HEK293T (cell line): ENCODE data around the gene GMDS.

Source experiments
- ARNT ChIP-seq: fragments of 450-650 bp; IDR thresholded peaks from 2 replicates; pipeline ENCODE4 v1.6.1; 2017; ENCODE audit warnings: mild to moderate bottlenecking
- BHLHE40 ChIP-seq: fragments of 450-650 bp; IDR thresholded peaks from 2 replicates; pipeline ENCODE4 v1.6.1; 2016; ENCODE audit warnings: mild to moderate bottlenecking, moderate library complexity, borderline replicate concordance
- CTBP1 ChIP-seq: fragments of 450-650 bp; IDR thresholded peaks from 2 replicates; pipeline ENCODE4 v1.6.1; 2016; ENCODE audit warnings: borderline replicate concordance
- ELF4 ChIP-seq: fragments of 450-650 bp; IDR thresholded peaks from 2 replicates; pipeline ENCODE4 v1.6.1; 2017; ENCODE audit warnings: antibody characterized with exemption
- FOXA1 ChIP-seq: fragments of 450-650 bp; IDR thresholded peaks from 2 replicates; pipeline ENCODE4 v1.6.1; 2016; ENCODE audit warnings: mild to moderate bottlenecking
- FOXK2 ChIP-seq: fragments of 450-650 bp; IDR thresholded peaks from 2 replicates; pipeline ENCODE4 v1.6.1; 2016; ENCODE audit warnings: mild to moderate bottlenecking
- FOXM1 ChIP-seq: fragments of 450-650 bp; IDR thresholded peaks from 2 replicates; pipeline ENCODE4 v1.6.1; 2017; ENCODE audit warnings: mild to moderate bottlenecking, borderline replicate concordance
- HDGF ChIP-seq: fragments of 450-650 bp; IDR thresholded peaks from 2 replicates; pipeline ENCODE4 v1.6.1; 2017; ENCODE audit warnings: antibody characterized with exemption, borderline replicate concordance
- L3MBTL2 ChIP-seq: fragments of 450-650 bp; conservative IDR thresholded peaks from 2 replicates; pipeline ENCODE4 v1.6.1; 2016; ENCODE audit warnings: mild to moderate bottlenecking
- SP1 ChIP-seq: fragments of 450-650 bp; IDR thresholded peaks from 2 replicates; pipeline ENCODE4 v1.6.1; 2017
- SUZ12 ChIP-seq: fragments of 450-650 bp; IDR thresholded peaks from 2 replicates; pipeline ENCODE4 v1.6.1; 2016; ENCODE audit warnings: mild to moderate bottlenecking
- TARDBP ChIP-seq: fragments of 450-650 bp; IDR thresholded peaks from 2 replicates; pipeline ENCODE4 v1.6.1; 2016
- ZNF384 ChIP-seq: fragments of 450-650 bp; IDR thresholded peaks from 2 replicates; pipeline ENCODE4 v1.6.1; 2016
- TF ChIP-seq, protein P1 (sequence below): fragments of 450-650 bp; IDR thresholded peaks from 2 replicates; pipeline ENCODE4 v1.6.1; 2016

DNA sequence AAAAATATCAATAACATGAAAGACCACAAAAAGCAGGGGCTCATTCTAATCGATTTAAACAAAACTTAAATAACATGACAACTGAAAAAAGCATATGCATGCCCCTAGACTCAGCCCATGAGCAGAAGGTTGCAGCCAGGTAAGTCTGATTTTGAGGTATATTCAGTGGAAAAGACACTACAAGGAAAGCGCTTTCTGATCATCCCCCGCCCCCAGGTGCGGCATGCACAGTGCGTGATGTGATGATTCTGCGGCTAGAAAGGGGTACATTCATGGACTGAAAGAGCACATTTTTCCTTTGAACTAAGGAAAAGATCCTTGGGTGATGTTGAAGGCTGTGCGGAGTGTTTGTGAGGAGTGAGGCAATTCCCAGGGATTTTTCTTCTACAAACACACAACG lies 652.6 kb downstream of the GMDS start:
- no peak for TF ChIP-seq FOXA1
- TF ChIP-seq, protein P1, sequence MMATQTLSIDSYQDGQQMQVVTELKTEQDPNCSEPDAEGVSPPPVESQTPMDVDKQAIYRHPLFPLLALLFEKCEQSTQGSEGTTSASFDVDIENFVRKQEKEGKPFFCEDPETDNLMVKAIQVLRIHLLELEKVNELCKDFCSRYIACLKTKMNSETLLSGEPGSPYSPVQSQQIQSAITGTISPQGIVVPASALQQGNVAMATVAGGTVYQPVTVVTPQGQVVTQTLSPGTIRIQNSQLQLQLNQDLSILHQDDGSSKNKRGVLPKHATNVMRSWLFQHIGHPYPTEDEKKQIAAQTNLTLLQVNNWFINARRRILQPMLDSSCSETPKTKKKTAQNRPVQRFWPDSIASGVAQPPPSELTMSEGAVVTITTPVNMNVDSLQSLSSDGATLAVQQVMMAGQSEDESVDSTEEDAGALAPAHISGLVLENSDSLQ = no peak
- no peak for TF ChIP-seq ELF4
- TF ChIP-seq TARDBP = no peak
- TF ChIP-seq SP1 = no peak
- TF ChIP-seq L3MBTL2 = no peak
- no peak for TF ChIP-seq HDGF
- no peak for TF ChIP-seq SUZ12
- no peak for TF ChIP-seq BHLHE40
- TF ChIP-seq FOXM1 = no peak
- TF ChIP-seq FOXK2 = no peak
- no peak for TF ChIP-seq ARNT
- no peak for TF ChIP-seq ZNF384
- TF ChIP-seq CTBP1 = no peak
